ENCODE results near the gene AUTS2.

- TF ChIP-seq, protein P1, sequence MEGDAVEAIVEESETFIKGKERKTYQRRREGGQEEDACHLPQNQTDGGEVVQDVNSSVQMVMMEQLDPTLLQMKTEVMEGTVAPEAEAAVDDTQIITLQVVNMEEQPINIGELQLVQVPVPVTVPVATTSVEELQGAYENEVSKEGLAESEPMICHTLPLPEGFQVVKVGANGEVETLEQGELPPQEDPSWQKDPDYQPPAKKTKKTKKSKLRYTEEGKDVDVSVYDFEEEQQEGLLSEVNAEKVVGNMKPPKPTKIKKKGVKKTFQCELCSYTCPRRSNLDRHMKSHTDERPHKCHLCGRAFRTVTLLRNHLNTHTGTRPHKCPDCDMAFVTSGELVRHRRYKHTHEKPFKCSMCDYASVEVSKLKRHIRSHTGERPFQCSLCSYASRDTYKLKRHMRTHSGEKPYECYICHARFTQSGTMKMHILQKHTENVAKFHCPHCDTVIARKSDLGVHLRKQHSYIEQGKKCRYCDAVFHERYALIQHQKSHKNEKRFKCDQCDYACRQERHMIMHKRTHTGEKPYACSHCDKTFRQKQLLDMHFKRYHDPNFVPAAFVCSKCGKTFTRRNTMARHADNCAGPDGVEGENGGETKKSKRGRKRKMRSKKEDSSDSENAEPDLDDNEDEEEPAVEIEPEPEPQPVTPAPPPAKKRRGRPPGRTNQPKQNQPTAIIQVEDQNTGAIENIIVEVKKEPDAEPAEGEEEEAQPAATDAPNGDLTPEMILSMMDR (conservative IDR thresholded peaks at IDR 0.05; ENCODE audit: low read depth in 2 of 2) = no peak
- no peak for TF ChIP-seq CREB1 (CRISPR knock-in tag; IDR thresholded peaks at IDR 0.05; ENCODE audit: low read depth)
- TF ChIP-seq EZH2 (IDR thresholded peaks at IDR 0.05; ENCODE audit: low read depth, unreplicated experiment) = no peak
- TF ChIP-seq POLR2AphosphoS5 (IDR thresholded peaks at IDR 0.05; ENCODE audit: low read depth) = no peak
Measured at GRCh38 chr7:70319057-70319456, 720.8 kb downstream of the AUTS2 start.

Data from GM23338 (cell line).